Nephron progenitor cell (in vitro differentiated cells): ENCODE data around the gene EXO5.

Experiments
- DNase-seq: peaks from one replicate; pipeline ENCODE4 v3.0.0; 2021
- H3K27ac Mint-ChIP-seq: 2 replicates; pipeline ENCODE4 v1.8.0; 2021; ENCODE audit warnings: mild to moderate bottlenecking, moderate library complexity, mixed read lengths
- H3K27me3 Mint-ChIP-seq: 2 replicates; pipeline ENCODE4 v1.8.0; 2021; ENCODE audit warnings: mild to moderate bottlenecking, low read depth, mixed read lengths; ENCODE audit not compliant: poor library complexity
- H3K36me3 Mint-ChIP-seq: 2 replicates; pipeline ENCODE4 v1.8.0; 2021; ENCODE audit warnings: low read depth, mixed read lengths
- H3K4me1 Mint-ChIP-seq: 2 replicates; pipeline ENCODE4 v1.8.0; 2021; ENCODE audit warnings: mixed read lengths
- H3K4me3 Mint-ChIP-seq: 2 replicates; pipeline ENCODE4 v1.8.0; 2021; ENCODE audit warnings: mild to moderate bottlenecking, moderate library complexity, mixed read lengths
- H3K9me3 Mint-ChIP-seq: 2 replicates; pipeline ENCODE4 v1.8.0; 2021; ENCODE audit warnings: mild to moderate bottlenecking, moderate library complexity, mixed read lengths
- CTCF ChIP-seq: fragments of 200-600 bp; sonication (generic); IDR thresholded peaks from 2 replicates; pipeline ENCODE4 v1.5.0; 2021; ENCODE audit warnings: antibody characterized with exemption

The EXO5 gene

GRCh38 chr1:40519517-40519916, 10.9 kb downstream of the EXO5 start:
- TF ChIP-seq CTCF = no peak
- H3K4me1 Mint-ChIP-seq = no peaks in the 10 kb centered on the region
- peaks cover 69% of the 10 kb centered on the region for H3K36me3 Mint-ChIP-seq
- H3K27ac Mint-ChIP-seq = no peak overlapping the region
- H3K27me3 Mint-ChIP-seq = peaks cover 2% of the 10 kb centered on the region
- DNase-seq = no peak
- no peak overlapping the region for H3K4me3 Mint-ChIP-seq
- H3K9me3 Mint-ChIP-seq = peaks cover 92% of the 10 kb centered on the region

- Mint-ChIP-seq H3K9me3 (peaks cover 58% of the 10 kb centered on the region), H3K27me3 (peaks cover 13% of the 10 kb centered on the region), H3K36me3 (peaks cover 22% of the 10 kb centered on the region), H3K4me1 (peaks cover 25% of the 10 kb centered on the region), H3K27ac (peak overlapping the region; percentile 94), H3K4me3 (peak overlapping the region; percentile 92)
- no peak for TF ChIP-seq CTCF
- no peak for DNase-seq
These were observed 22.3 kb downstream of the EXO5 start for GRCh38 chr1:40530735-40531380.

- peak within 1 kb of the TSS; percentile 94 for H3K27ac Mint-ChIP-seq
- DNase-seq = peak; percentile 76
- peaks cover 13% of the 10 kb centered on the region for H3K27me3 Mint-ChIP-seq
These were observed 23.0 kb downstream of the EXO5 start, which contains the start of gene ZNF684 for GRCh38 chr1:40531381-40532061. ZNF684 (plus strand) TSS chr1:40531637; CDS start chr1:40533167, 1,530 bp downstream.

GRCh38 chr1:40532062-40532389, 23.5 kb downstream of the EXO5 start:
- DNase-seq = no peak
- H3K9me3 Mint-ChIP-seq = peaks cover 48% of the 10 kb centered on the region
- H3K36me3 Mint-ChIP-seq = peaks cover 25% of the 10 kb centered on the region
- no peak overlapping the region for H3K27ac Mint-ChIP-seq
- peaks cover 25% of the 10 kb centered on the region for H3K4me1 Mint-ChIP-seq
- peaks cover 14% of the 10 kb centered on the region for H3K27me3 Mint-ChIP-seq
- H3K4me3 Mint-ChIP-seq = peak overlapping the region; percentile 92
- no peak for TF ChIP-seq CTCF

More at GRCh38 chr1:40531381-40532061, 23.0 kb downstream of the EXO5 start, which contains the start of gene ZNF684:
- H3K4me1 Mint-ChIP-seq = peaks cover 25% of the 10 kb centered on the region
- peaks cover 52% of the 10 kb centered on the region for H3K9me3 Mint-ChIP-seq
- peak within 1 kb of the TSS; percentile 92 for H3K4me3 Mint-ChIP-seq
- peaks cover 23% of the 10 kb centered on the region for H3K36me3 Mint-ChIP-seq
- no peak for TF ChIP-seq CTCF

GRCh38 chr1:40532844-40533424, 24.4 kb downstream of the EXO5 start:
- Mint-ChIP-seq H3K36me3 (peaks cover 32% of the 10 kb centered on the region), H3K4me1 (peaks cover 25% of the 10 kb centered on the region), H3K4me3 (peak overlapping the region; percentile 92), H3K9me3 (peaks cover 44% of the 10 kb centered on the region), H3K27ac (no peak overlapping the region), H3K27me3 (peaks cover 16% of the 10 kb centered on the region)
- peak; percentile 60 for TF ChIP-seq CTCF
- peak; percentile 20 for DNase-seq
